Heart left ventricle (tissue), 16 donors: ENCODE results near the gene SLC9A3. TPM values are rescaled to one million over a fixed set of nuclear protein-coding genes. Genes with fewer than 3 reads are reported as not detected.

ENCODE experiments used
- ATAC-seq, 4 donors: fragments of 200-7000 bp; cut with Tn5 transposase; one replicate each; pipeline ENCODE4 v1.9.1; 2020 to 2022; ENCODE audit warnings: moderate library complexity in 4 of 4, mild to moderate bottlenecking in 3 of 4, moderate number of reproducible peaks in 1 of 4
- DNase-seq, 5 donors: peaks; one replicate each; pipeline ENCODE4 v3.0.0-alpha.2; 2020
- H3K27ac ChIP-seq, 12 donors: fragments of 200-600 bp; sonication (generic) in 4 of 12; one replicate each; pipeline versions ENCODE4 v1.5.0 to v1.8.0; 2016 to 2022; ENCODE audit warnings: mild to moderate bottlenecking in 2 of 12
- H3K27me3 ChIP-seq, 9 donors: fragments of 200-600 bp; sonication (generic) in 2 of 9; one replicate each; pipeline versions ENCODE4 v1.5.1 to v1.8.0; 2016 to 2022; ENCODE audit warnings: mild to moderate bottlenecking in 3 of 9
- H3K36me3 ChIP-seq, 9 donors: fragments of 200-600 bp; sonication (generic) in 2 of 9; one replicate each; pipeline versions ENCODE4 v1.5.0 to v1.8.0; 2018 to 2022; ENCODE audit warnings: mild to moderate bottlenecking in 2 of 9
- H3K4me1 ChIP-seq, 12 donors: fragments of 200-600 bp; sonication (generic) in 4 of 12; one replicate each; pipeline versions ENCODE4 v1.5.0 to v1.8.0; 2016 to 2022; ENCODE audit warnings: mild to moderate bottlenecking in 3 of 12
- H3K4me3 ChIP-seq, 12 donors: fragments of 200-600 bp; sonication (generic) in 4 of 12; one replicate each; pipeline versions ENCODE4 v1.5.0 to v1.8.0; 2017 to 2022; ENCODE audit warnings: mild to moderate bottlenecking in 9 of 12, moderate library complexity in 4 of 12
- H3K9me3 ChIP-seq, 12 donors: fragments of 200-600 bp; sonication (generic) in 4 of 12; one replicate each; pipeline versions ENCODE4 v1.5.0 to v1.8.0; 2016 to 2022; ENCODE audit warnings: mild to moderate bottlenecking in 1 of 12
- POLR2A ChIP-seq, 2 donors: fragments of 450-650 bp; IDR thresholded peaks; one replicate each; pipeline ENCODE4 v1.6.1; 2017; ENCODE audit warnings: antibody characterized with exemption in 2 of 2, mild to moderate bottlenecking in 2 of 2, moderate library complexity in 2 of 2
- WGBS, 4 donors: extraction: QIAGEN DNeasy Blood & Tissue Kit in 2 of 4; methylation state at CpG; one replicate each; pipeline versions ENCODE4 v1.1.5 to v1.1.7; 2013 to 2018; 5-methylcytosine and 5-hydroxymethylcytosine counted together
- intact Hi-C, 10 donors: fragments of 100-400 bp; cut with DNase I; formaldehyde crosslinking; loops; one replicate each; pipeline versions ENCODE4 v1.11.1 to v1.14.2; 2022
- polyA plus RNA-seq, 2 donors: library from polyadenylated mRNA; stranded (reverse); fragments of 200-250 nt; gene quantifications; one replicate each; pipeline ENCODE4 v1.2.3, GENCODE V29; 2013
- total RNA-seq, 9 donors: library from RNA; depleted of rRNA in 2 of 9; stranded (reverse); fragments of >200 nt in 2 of 9; fragmentation: NEBNext Ultra II Directional in 3 of 9; extraction: Animal tissue kit (Norgen Biotek cat#: 25700) in 3 of 9; gene quantifications; one replicate each; pipeline versions ENCODE4 v1.1.0 to v1.2.4, GENCODE V29; 2016 to 2023
- TF ChIP-seq, protein P1 (sequence below), 12 donors: fragments of 200-600 bp; sonication (generic) in 4 of 12; IDR thresholded peaks; one replicate each; pipeline versions ENCODE4 v1.5.0 to v1.8.0; 2018 to 2022; ENCODE audit warnings: antibody characterized with exemption in 12 of 12, mild to moderate bottlenecking in 5 of 12
- donor health status: ischemic (EF 13 %, LVEDD 7.1; RV severe dilation, severe dysfunction).
- donor health status: healthy with polysubstance abuse.
- donor health status: DM: no; HTN: yes; CAD: no.
- donor health status: DM: no; HTN: no; CAD: no.
- donor health status: ischemic (EF 25% LVEDD 6.9; RV normal size, moderate dysfunction).
- donor health status: ischemic (EF 25% LVEDD 5.7; RV mildly dilated, moderate dysfunction).
- donor health status: healthy.
- donor health status: DM: yes; HTN: yes; CAD: no.
- donor health status: ischemic (EF 35%, LVEDD 5.7; RV mildly dilated, moderate dysfunction).
- donor health status: nonischemic (EF 11% LVEDD 7.7; RV severe dilation, severe dysfunction).
- donor health status: DM: yes; HTN: yes; CAD: no.
- donor health status: PGD.
- donor health status: ischemic (EF 29% LVEDD 5.4; RV normal size, mild dysfunction).
- donor health status: nonischemic (EF 23%, LVEDD 6.1; RV moderate dilation, normal function).

SLC9A3 gene
- total and polyA plus RNA-seq, 11 donors = 0.50 to 3.8 (median 1.0) TPM

DNA sequence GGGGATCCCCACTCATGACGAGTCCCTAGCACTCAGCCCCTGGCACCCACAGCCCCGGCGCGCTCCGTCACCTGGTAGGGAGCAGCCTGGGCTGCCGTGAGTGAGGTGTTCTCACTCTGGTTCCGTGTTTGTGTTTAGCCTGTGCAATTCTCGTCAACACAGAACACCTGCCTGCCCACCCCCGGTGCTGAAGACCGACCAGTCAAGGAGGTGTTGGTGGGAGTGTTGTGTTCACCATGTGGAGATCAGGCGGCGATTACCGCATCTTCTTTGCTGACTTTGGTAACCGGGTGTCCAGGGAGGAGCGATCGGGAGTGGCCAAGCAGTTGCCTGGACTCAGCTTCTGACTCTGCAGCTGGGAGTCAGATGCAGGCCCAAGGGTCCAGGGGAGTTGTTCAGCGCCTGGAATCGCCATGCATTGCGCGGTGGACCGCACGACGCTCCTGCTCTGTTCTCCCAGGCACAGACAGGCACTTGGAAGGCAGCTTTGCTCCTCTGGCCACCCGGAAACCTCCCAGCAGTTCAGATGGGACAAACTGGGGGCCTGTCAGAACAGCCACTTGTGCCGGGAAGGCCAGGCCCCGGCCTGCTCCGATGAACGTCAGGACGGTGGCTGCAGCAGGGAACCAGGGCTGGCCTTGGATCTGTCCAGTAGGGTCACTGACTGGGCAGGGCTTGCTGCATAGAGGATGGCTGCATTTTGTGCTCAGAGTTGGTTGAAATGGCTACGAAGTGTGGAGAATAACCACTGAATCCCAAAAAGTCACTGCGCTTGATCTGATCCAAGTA is 53.1 kb downstream of the SLC9A3 start:
- H3K27ac ChIP-seq = no peak overlapping the region
- TF ChIP-seq POLR2A (IDR thresholded peaks at IDR 0.05) = no peak
- TF ChIP-seq, protein P1, sequence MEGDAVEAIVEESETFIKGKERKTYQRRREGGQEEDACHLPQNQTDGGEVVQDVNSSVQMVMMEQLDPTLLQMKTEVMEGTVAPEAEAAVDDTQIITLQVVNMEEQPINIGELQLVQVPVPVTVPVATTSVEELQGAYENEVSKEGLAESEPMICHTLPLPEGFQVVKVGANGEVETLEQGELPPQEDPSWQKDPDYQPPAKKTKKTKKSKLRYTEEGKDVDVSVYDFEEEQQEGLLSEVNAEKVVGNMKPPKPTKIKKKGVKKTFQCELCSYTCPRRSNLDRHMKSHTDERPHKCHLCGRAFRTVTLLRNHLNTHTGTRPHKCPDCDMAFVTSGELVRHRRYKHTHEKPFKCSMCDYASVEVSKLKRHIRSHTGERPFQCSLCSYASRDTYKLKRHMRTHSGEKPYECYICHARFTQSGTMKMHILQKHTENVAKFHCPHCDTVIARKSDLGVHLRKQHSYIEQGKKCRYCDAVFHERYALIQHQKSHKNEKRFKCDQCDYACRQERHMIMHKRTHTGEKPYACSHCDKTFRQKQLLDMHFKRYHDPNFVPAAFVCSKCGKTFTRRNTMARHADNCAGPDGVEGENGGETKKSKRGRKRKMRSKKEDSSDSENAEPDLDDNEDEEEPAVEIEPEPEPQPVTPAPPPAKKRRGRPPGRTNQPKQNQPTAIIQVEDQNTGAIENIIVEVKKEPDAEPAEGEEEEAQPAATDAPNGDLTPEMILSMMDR (IDR thresholded peaks at IDR 0.05) = no peak
- peak overlapping the region in 2 of 12 donors; percentile 98 for H3K4me3 ChIP-seq

DNA sequence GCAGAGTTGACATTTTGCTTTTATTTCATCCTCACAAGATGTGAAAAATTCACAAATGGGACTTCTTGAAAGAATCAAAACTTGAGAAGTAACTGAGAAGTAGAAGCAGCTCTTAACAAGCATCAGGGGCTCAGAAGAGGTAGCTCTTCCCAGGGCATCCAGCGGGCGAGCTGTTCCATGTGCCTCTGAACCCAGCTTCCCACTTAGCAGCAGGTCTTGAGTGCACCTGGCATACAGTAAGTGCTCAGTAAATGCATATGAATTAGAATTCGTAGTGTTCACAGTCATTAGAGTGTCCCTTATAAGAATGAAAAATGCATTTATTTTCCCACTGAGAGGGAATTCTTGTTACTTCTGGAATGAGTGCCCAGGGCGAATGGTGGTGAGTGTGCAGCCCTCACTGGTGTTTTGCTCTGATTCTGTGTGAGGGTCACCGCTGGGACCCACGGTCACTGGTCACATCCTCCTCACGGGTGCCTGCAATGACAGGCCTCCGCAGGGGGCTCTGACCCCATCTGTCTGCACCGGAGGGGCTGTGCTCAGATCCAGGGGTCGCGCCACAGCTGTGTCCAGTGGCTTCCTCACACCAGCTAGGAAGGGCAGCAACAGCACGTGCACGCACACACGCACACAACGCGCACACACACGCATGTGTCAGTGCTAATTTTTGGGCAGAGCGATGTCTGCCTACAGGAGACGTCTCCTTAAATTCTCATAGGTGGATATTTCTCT is 54.3 kb downstream of the SLC9A3 start:
- intact Hi-C loops = loop anchor here in 1 of 10 donors (10.0 kb wide), 2 partner anchors 145 to 435 kb away; partner anchors contain the start of gene CEP72
- 90 to 93% (median 93%) methylated on average over 19 of the region's 19 CpGs for WGBS, 4 donors
- Histone ChIP-seq H3K4me1 (peaks cover 2 to 31% (median 15%) of the 10 kb centered on the region in 12 donors), H3K9me3 (no peaks in the 10 kb centered on the region), H3K27ac (no peak overlapping the region), H3K36me3 (peaks cover 0 to 34% (median 26%) of the 10 kb centered on the region in 9 donors), H3K27me3 (peaks cover 0 to 8% (median 2%) of the 10 kb centered on the region in 9 donors), H3K4me3 (no peak overlapping the region)
- no peak for ATAC-seq
- no peak for TF ChIP-seq POLR2A (IDR thresholded peaks at IDR 0.05)
- TF ChIP-seq, protein P1 (IDR thresholded peaks at IDR 0.05) = no peak
- DNase-seq = peak in 3 of 5 donors; percentile 17 to 38 (median 26)

More for the DNA sequence above, 53.1 kb downstream of the SLC9A3 start:
- ATAC-seq = no peak
- intact Hi-C loops = loop anchor here in 1 of 10 donors (10.0 kb wide), 2 partner anchors 144 to 434 kb away; partner anchors contain the start of gene CEP72
- WGBS, 4 donors = 93 to 95% (median 93%) methylated on average over 29 to 31 of the region's 31 CpGs
- no peaks in the 10 kb centered on the region for H3K9me3 ChIP-seq
- H3K27me3 ChIP-seq = peaks cover 0 to 19% (median 13%) of the 10 kb centered on the region in 9 donors
- peak in 4 of 5 donors; percentile 19 to 52 (median 21) for DNase-seq
- H3K4me1 ChIP-seq = peaks cover 3 to 40% (median 18%) of the 10 kb centered on the region in 12 donors
- peaks cover 0 to 25% (median 15%) of the 10 kb centered on the region in 9 donors for H3K36me3 ChIP-seq

DNA sequence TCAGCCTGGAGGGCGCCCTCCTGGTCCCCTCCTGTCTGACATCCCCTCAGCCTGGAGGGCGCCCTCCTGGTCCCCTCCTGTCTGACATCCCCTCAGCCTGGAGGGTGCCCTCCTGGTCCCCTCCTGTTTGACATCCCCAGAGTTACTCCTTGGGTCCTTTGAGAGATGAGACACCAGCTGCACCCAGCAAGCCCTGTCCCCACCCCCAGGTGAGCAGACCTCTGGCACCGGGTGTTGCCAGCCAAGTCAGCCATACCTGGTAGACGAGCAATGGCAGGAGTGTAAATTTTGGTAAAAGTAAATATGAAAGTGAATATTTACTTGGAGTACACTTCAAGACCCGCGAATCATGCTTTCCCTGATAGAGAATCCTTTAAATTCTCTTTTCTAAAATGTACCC is 55.8 kb downstream of the SLC9A3 start:
- peaks cover 0 to 21% (median 11%) of the 10 kb centered on the region in 12 donors for H3K4me1 ChIP-seq
- no peak overlapping the region for H3K27ac ChIP-seq
- no peaks in the 10 kb centered on the region for H3K9me3 ChIP-seq
- no peak overlapping the region for H3K4me3 ChIP-seq
- DNase-seq (peak in 2 of 5 donors; percentile 7 to 11), ATAC-seq (no peak)
- H3K36me3 ChIP-seq = peaks cover 0 to 48% (median 40%) of the 10 kb centered on the region in 9 donors
- TF ChIP-seq POLR2A (IDR thresholded peaks at IDR 0.05) = no peak
- TF ChIP-seq, protein P1 (IDR thresholded peaks at IDR 0.05) = no peak
- 96 to 98% (median 97%) methylated on average over 5 of the region's 6 CpGs for WGBS, 4 donors
- H3K27me3 ChIP-seq = no peaks in the 10 kb centered on the region
- intact Hi-C loops = no loop called here
